ENCODE measurements around the gene NR5A1. TPM values are rescaled to one million over a fixed set of nuclear protein-coding genes. Genes with fewer than 3 reads are reported as not detected.

Gene NR5A1
- total RNA-seq, 4 donors from 2014 or later: not detected

- TF ChIP-seq CTCF (IDR thresholded peaks at IDR 0.05; ENCODE audit: low read depth): no peak
Observed at GRCh38 chr9:124439686-124440243, 67.4 kb downstream of the NR5A1 start.

GRCh38 chr9:124439086-124439485 lies 68.1 kb downstream of the NR5A1 start:
- TF ChIP-seq CTCF (IDR thresholded peaks at IDR 0.05; ENCODE audit: low read depth): no peak

GRCh38 chr9:124438091-124438490 lies 69.1 kb downstream of the NR5A1 start:
- TF ChIP-seq CTCF (IDR thresholded peaks at IDR 0.05; ENCODE audit: low read depth): no peak

- no peak for TF ChIP-seq CTCF (IDR thresholded peaks at IDR 0.05; ENCODE audit: low read depth)
Observed at GRCh38 chr9:124437086-124437485, 70.1 kb downstream of the NR5A1 start.

- no peak for TF ChIP-seq CTCF (IDR thresholded peaks at IDR 0.05; ENCODE audit: low read depth)
Observed at GRCh38 chr9:124436320-124436719, 70.9 kb downstream of the NR5A1 start.

Other genes with a start within 250 kb of the NR5A1 start
- gene NEK6, start 249.4 kb downstream of the NR5A1 start, total RNA-seq: 10 to 100 TPM; 18.5 to 38.2 (median 27.0) TPM
- gene PSMB7, start 92.0 kb downstream of the NR5A1 start, total RNA-seq: 100 to 1,000 TPM; 124 to 152 (median 139) TPM
- gene ADGRD2, start 56.9 kb downstream of the NR5A1 start, total RNA-seq: not detected